Glutamatergic neuron (in vitro differentiated cells): ENCODE results near the gene RBM33. TPM values are rescaled to one million over a fixed set of nuclear protein-coding genes. Genes with fewer than 3 reads are reported as not detected.

Experiments
- DNase-seq: peaks from one replicate; pipeline ENCODE4 v3.0.0; 2022
- H3K27ac Mint-ChIP-seq: one replicate; pipeline ENCODE4 v1.8.0; 2020; ENCODE audit warnings: mild to moderate bottlenecking, mixed read lengths, inconsistent platforms; ENCODE audit not compliant: unreplicated experiment
- H3K27me3 Mint-ChIP-seq: one replicate; pipeline ENCODE4 v1.8.0; 2020; ENCODE audit warnings: mild to moderate bottlenecking, moderate library complexity, mixed read lengths, inconsistent platforms; ENCODE audit not compliant: unreplicated experiment
- H3K36me3 Mint-ChIP-seq: one replicate; pipeline ENCODE4 v1.8.0; 2020; ENCODE audit warnings: mild to moderate bottlenecking, mixed read lengths, inconsistent platforms; ENCODE audit not compliant: unreplicated experiment
- H3K4me1 Mint-ChIP-seq: one replicate; pipeline ENCODE4 v1.8.0; 2020; ENCODE audit warnings: mild to moderate bottlenecking, low read depth, mixed read lengths, inconsistent platforms; ENCODE audit not compliant: unreplicated experiment
- H3K4me3 Mint-ChIP-seq: one replicate; pipeline ENCODE4 v1.8.0; 2020; ENCODE audit warnings: mild to moderate bottlenecking, mixed read lengths, inconsistent platforms; ENCODE audit not compliant: unreplicated experiment
- H3K9me3 Mint-ChIP-seq: one replicate; pipeline ENCODE4 v1.8.0; 2020; ENCODE audit warnings: mild to moderate bottlenecking, moderate library complexity, mixed read lengths, inconsistent platforms; ENCODE audit not compliant: unreplicated experiment
- CTCF ChIP-seq: fragments of 200-600 bp; sonication (generic); IDR thresholded peaks from one replicate; pipeline ENCODE4 v1.5.0; 2021; ENCODE audit not compliant: partially characterized antibody, unreplicated experiment
- total RNA-seq: library from RNA; stranded (reverse); fragmentation: NEBNext Ultra II Directional; extraction: Animal tissue kit (Norgen Biotek cat#: 25700); gene quantifications from one replicate; pipeline ENCODE4 v1.2.1, GENCODE V29; 2021; ENCODE audit not compliant: unreplicated experiment

Gene RBM33
- total RNA-seq, 1 donor from 2014 or later, result 67.5 TPM

GRCh38 chr7:155722118-155722517 is 77.7 kb downstream of the RBM33 start:
- Mint-ChIP-seq H3K27ac (no peak overlapping the region), H3K4me1 (peaks cover 37% of the 10 kb centered on the region), H3K27me3 (no peaks in the 10 kb centered on the region), H3K4me3 (no peak overlapping the region), H3K36me3 (no peaks in the 10 kb centered on the region), H3K9me3 (peaks cover 3% of the 10 kb centered on the region)
- TF ChIP-seq CTCF, result no peak
- no peak for DNase-seq

GRCh38 chr7:155722936-155723335 is 78.5 kb downstream of the RBM33 start:
- Mint-ChIP-seq H3K4me1 (peaks cover 37% of the 10 kb centered on the region), H3K9me3 (peaks cover 3% of the 10 kb centered on the region), H3K4me3 (no peak overlapping the region), H3K27ac (no peak overlapping the region), H3K27me3 (no peaks in the 10 kb centered on the region), H3K36me3 (no peaks in the 10 kb centered on the region)
- no peak for TF ChIP-seq CTCF
- no peak for DNase-seq

- no peak overlapping the region for H3K4me3 Mint-ChIP-seq
- TF ChIP-seq CTCF, result peak; percentile 17
- no peaks in the 10 kb centered on the region for H3K27me3 Mint-ChIP-seq
- peaks cover 38% of the 10 kb centered on the region for H3K4me1 Mint-ChIP-seq
- H3K27ac Mint-ChIP-seq, result peak overlapping the region; percentile 26
- peaks cover 3% of the 10 kb centered on the region for H3K9me3 Mint-ChIP-seq
- DNase-seq, result no peak
- H3K36me3 Mint-ChIP-seq, result no peaks in the 10 kb centered on the region
These were observed 80.0 kb downstream of the RBM33 start for GRCh38 chr7:155724327-155725005.

- H3K27me3 Mint-ChIP-seq, result no peaks in the 10 kb centered on the region
- H3K9me3 Mint-ChIP-seq, result peaks cover 3% of the 10 kb centered on the region
- no peak for DNase-seq
- no peak for TF ChIP-seq CTCF
- H3K36me3 Mint-ChIP-seq, result no peaks in the 10 kb centered on the region
- H3K4me3 Mint-ChIP-seq, result no peak overlapping the region
- H3K27ac Mint-ChIP-seq, result peak overlapping the region; percentile 26
- peaks cover 42% of the 10 kb centered on the region for H3K4me1 Mint-ChIP-seq
These were observed 80.5 kb downstream of the RBM33 start for GRCh38 chr7:155725006-155725355.

GRCh38 chr7:155727616-155728015 is 83.2 kb downstream of the RBM33 start:
- H3K27me3 Mint-ChIP-seq, result peaks cover 3% of the 10 kb centered on the region
- no peaks in the 10 kb centered on the region for H3K36me3 Mint-ChIP-seq
- no peak for DNase-seq
- TF ChIP-seq CTCF, result no peak
- peak overlapping the region; percentile 53 for H3K27ac Mint-ChIP-seq
- H3K4me1 Mint-ChIP-seq, result peaks cover 38% of the 10 kb centered on the region
- H3K4me3 Mint-ChIP-seq, result no peak overlapping the region
- peaks cover 3% of the 10 kb centered on the region for H3K9me3 Mint-ChIP-seq
